Measurements from ENCODE around the gene IL21R.
A peak's percentile ranks its signal among the peaks of the same experiment; 100 is the strongest.

Gene IL21R

DNA sequence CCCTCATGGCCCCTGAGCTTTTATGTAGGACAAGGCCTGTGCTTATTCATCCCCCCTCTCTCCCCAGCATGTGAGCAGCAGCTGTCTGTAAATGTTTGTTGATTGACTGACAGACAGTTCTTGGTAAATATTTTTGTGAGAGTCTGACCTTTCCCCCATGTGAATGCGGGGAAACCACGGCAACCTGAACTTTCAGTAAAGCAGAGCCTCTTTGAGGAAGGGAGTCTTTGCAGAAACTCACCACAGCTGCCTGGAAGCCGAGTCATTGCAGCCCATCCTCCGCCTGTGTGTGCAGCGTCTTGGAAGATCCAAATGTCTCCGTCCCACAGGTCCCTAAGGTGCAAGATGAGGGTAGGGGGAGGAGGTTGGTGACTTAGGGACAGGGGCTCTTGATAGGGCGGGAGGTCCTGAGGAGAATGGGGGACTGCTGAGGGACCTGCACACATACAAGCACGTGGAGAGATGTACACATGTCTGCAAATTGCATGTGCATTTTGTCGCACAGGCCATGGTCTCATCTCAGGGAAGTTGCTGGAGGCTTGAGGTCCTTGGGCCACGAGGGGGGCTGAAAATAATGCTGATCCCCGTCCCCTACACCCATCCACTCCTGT is 23.0 kb upstream of the IL21R start:
- H3K9me2 ChIP-seq (replicated peaks; ENCODE audit: control insufficient read depth, low read length): no peaks in the 10 kb centered on the region
- H3K79me2 ChIP-seq (ENCODE audit: control insufficient read depth, low read length): no peaks in the 10 kb centered on the region
- no peaks in the 10 kb centered on the region for H3K36me3 ChIP-seq (ENCODE audit: control insufficient read depth, low read length)
- 0 out of 2 replicates have a peak overlapping the region, but pooled peaks have one; percentile 6 for H3K4me2 ChIP-seq (ENCODE audit: low read length)
- H4K20me1 ChIP-seq (ENCODE audit: control insufficient read depth, insufficient read depth, low read depth, low read length): no peaks in the 10 kb centered on the region
- H3K4me1 ChIP-seq (ENCODE audit: control insufficient read depth, low read length): peaks cover 58% of the 10 kb centered on the region
- no peaks in the 10 kb centered on the region; the same call in 1 of the 2 replicates for H3K27me3 ChIP-seq (ENCODE audit: control insufficient read depth, low read length)
- no peak overlapping the region for H3K27ac ChIP-seq (ENCODE audit: low read depth, low read length)
- TF ChIP-seq EZH2phosphoT487 (IDR thresholded peaks at IDR 0.05; ENCODE audit: borderline replicate concordance, low read length) (no peak), CTCF (IDR thresholded peaks at IDR 0.05; ENCODE audit: low read depth, low read length, poor library complexity, severe bottlenecking) (no peak)
- H3F3A ChIP-seq (ENCODE audit: control insufficient read depth, insufficient read depth): peaks cover 9% of the 10 kb centered on the region
- peaks cover 4% of the 10 kb centered on the region; the same call in 1 of the 2 replicates for H3K9me3 ChIP-seq (ENCODE audit: control insufficient read depth, insufficient read depth, low read length)
- no peak overlapping the region for H3K4me3 ChIP-seq (ENCODE audit: low read length)

DNA sequence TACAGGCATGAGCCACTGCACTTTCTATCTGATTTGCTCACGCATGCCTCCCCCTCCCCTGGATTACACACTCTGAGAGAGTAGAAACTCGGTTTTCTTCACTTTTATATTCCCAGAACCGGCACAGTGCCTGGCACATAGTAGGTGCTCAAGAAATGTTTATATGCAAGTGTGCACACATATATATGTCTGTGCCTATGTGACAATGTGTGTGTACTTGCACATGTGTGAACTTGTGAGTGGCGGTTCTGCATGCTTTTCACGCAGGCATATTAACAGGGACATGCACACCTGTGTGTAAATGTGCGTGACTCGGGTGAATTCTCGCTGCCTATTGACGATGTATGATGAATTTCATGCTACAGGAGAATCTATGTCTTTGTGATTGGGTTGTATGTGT is 22.1 kb upstream of the IL21R start:
- Histone ChIP-seq H3K4me3 (ENCODE audit: low read length) (no peak overlapping the region), H3K4me1 (ENCODE audit: control insufficient read depth, low read length) (peaks cover 55% of the 10 kb centered on the region), H3K9me2 (replicated peaks; ENCODE audit: control insufficient read depth, low read length) (no peaks in the 10 kb centered on the region), H3K27ac (ENCODE audit: low read depth, low read length) (no peak overlapping the region), H3K4me2 (ENCODE audit: low read length) (no peak overlapping the region), H3K9me3 (ENCODE audit: control insufficient read depth, insufficient read depth, low read length) (peaks cover 13% of the 10 kb centered on the region), H3K27me3 (ENCODE audit: control insufficient read depth, low read length) (peaks cover 3% of the 10 kb centered on the region; the same call in 1 of the 2 replicates), H3K79me2 (ENCODE audit: control insufficient read depth, low read length) (no peaks in the 10 kb centered on the region), H4K20me1 (ENCODE audit: control insufficient read depth, insufficient read depth, low read depth, low read length) (no peaks in the 10 kb centered on the region), H3F3A (ENCODE audit: control insufficient read depth, insufficient read depth) (peaks cover 13% of the 10 kb centered on the region), H3K36me3 (ENCODE audit: control insufficient read depth, low read length) (no peaks in the 10 kb centered on the region)
- TF ChIP-seq CTCF (IDR thresholded peaks at IDR 0.05; ENCODE audit: low read depth, low read length, poor library complexity, severe bottlenecking): no peak
- TF ChIP-seq EZH2phosphoT487 (IDR thresholded peaks at IDR 0.05; ENCODE audit: borderline replicate concordance, low read length): no peak

DNA sequence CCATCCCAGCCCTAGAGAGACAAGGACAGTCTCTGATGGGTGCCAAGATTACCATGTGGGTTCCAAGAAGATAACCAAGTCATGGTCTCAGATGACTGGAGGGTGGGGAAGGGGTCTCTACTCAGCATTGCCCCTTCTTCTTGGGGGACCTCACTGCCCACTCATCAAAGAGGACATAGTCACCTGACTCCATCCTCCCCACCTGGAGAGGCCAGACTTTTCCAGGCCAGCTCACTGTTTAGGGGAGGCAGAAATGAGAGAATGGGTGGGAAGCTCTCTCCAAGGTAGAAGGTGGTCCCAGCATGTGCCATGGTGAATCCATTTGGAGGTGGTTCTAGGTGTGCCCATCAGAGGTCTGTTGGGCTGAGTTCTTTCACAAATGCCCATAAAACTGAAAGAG is 20.7 kb upstream of the IL21R start:
- no peak overlapping the region for H3K27ac ChIP-seq (ENCODE audit: low read depth, low read length)
- no peaks in the 10 kb centered on the region for H4K20me1 ChIP-seq (ENCODE audit: control insufficient read depth, insufficient read depth, low read depth, low read length)
- no peaks in the 10 kb centered on the region for H3K79me2 ChIP-seq (ENCODE audit: control insufficient read depth, low read length)
- TF ChIP-seq CTCF (IDR thresholded peaks at IDR 0.05; ENCODE audit: low read depth, low read length, poor library complexity, severe bottlenecking) (no peak), EZH2phosphoT487 (IDR thresholded peaks at IDR 0.05; ENCODE audit: borderline replicate concordance, low read length) (no peak)
- H3K9me2 ChIP-seq (replicated peaks; ENCODE audit: control insufficient read depth, low read length): no peaks in the 10 kb centered on the region
- H3K4me2 ChIP-seq (ENCODE audit: low read length): no peak overlapping the region
- H3K9me3 ChIP-seq (ENCODE audit: control insufficient read depth, insufficient read depth, low read length): peaks cover 13% of the 10 kb centered on the region
- no peak overlapping the region for H3K4me3 ChIP-seq (ENCODE audit: low read length)
- H3K27me3 ChIP-seq (ENCODE audit: control insufficient read depth, low read length): peaks cover 3% of the 10 kb centered on the region; the same call in 1 of the 2 replicates
- peaks cover 50% of the 10 kb centered on the region for H3K4me1 ChIP-seq (ENCODE audit: control insufficient read depth, low read length)
- no peaks in the 10 kb centered on the region for H3K36me3 ChIP-seq (ENCODE audit: control insufficient read depth, low read length)
- peaks cover 13% of the 10 kb centered on the region for H3F3A ChIP-seq (ENCODE audit: control insufficient read depth, insufficient read depth)
